GM23338 (cell line): ENCODE data around the gene IQGAP2. TPM values are rescaled to one million over a fixed set of nuclear protein-coding genes. Genes with fewer than 3 reads are reported as not detected.

Experiments
- ATAC-seq: fragments of 200-7000 bp; cut with Tn5 transposase; 3 replicates; pipeline ENCODE4 v1.9.1; 2020
- DNase-seq: peaks from one replicate; pipeline ENCODE4 v3.0.0-alpha.2; 2015; ENCODE audit warnings: low spot score
- H2AFZ ChIP-seq: fragments of 200-600 bp; sonication (generic); 2 replicates; pipeline ENCODE4 v1.8.0; 2016; ENCODE audit warnings: antibody characterized with exemption, mild to moderate bottlenecking, moderate library complexity
- H3F3A ChIP-seq: fragments of 200-600 bp; sonication (generic); replicated peaks from 2 replicates; pipeline ENCODE4 v1.8.0; 2017; ENCODE audit warnings: antibody characterized with exemption, mixed run types, low read depth
- H3K27ac ChIP-seq: fragments of 200-600 bp; sonication (generic); 2 replicates; pipeline ENCODE4 v1.6.1; 2016; ENCODE audit warnings: low read depth
- H3K27me3 ChIP-seq: fragments of 200-600 bp; sonication (generic); 2 replicates; pipeline ENCODE4 v1.8.0; 2016; ENCODE audit warnings: mild to moderate bottlenecking, mixed run types, moderate library complexity; ENCODE audit not compliant: insufficient read depth
- H3K36me3 ChIP-seq: fragments of 200-600 bp; sonication (generic); 2 replicates; pipeline ENCODE4 v1.8.0; 2016; ENCODE audit warnings: mild to moderate bottlenecking; ENCODE audit not compliant: insufficient read depth
- H3K4me1 ChIP-seq: fragments of 200-600 bp; sonication (generic); 2 replicates; pipeline ENCODE4 v1.8.0; 2016; ENCODE audit warnings: mild to moderate bottlenecking, moderate library complexity; ENCODE audit not compliant: insufficient read depth
- H3K4me2 ChIP-seq: fragments of 200-600 bp; sonication (generic); 2 replicates; pipeline ENCODE4 v1.7.1; 2017; ENCODE audit warnings: mixed run types
- H3K4me3 ChIP-seq: fragments of 200-600 bp; sonication (generic); 2 replicates; pipeline ENCODE4 v1.6.1; 2016; ENCODE audit warnings: mixed run types
- H3K79me2 ChIP-seq: fragments of 200-600 bp; sonication (generic); replicated peaks from 2 replicates; pipeline ENCODE4 v1.8.0; 2017; ENCODE audit warnings: mild to moderate bottlenecking; ENCODE audit not compliant: insufficient read depth
- H3K9me2 ChIP-seq: fragments of 200-600 bp; sonication (generic); 2 replicates; pipeline ENCODE4 v1.8.0; 2017; ENCODE audit not compliant: insufficient read depth
- H4K20me1 ChIP-seq: fragments of 200-600 bp; sonication (generic); replicated peaks from 2 replicates; pipeline ENCODE4 v1.8.0; 2017; ENCODE audit warnings: mild to moderate bottlenecking; ENCODE audit not compliant: insufficient read depth
- H3K27ac Mint-ChIP-seq: 2 replicates; pipeline ENCODE4 v1.8.0; 2020; ENCODE audit warnings: inconsistent platforms, mild to moderate bottlenecking, moderate library complexity, mixed read lengths
- H3K27me3 Mint-ChIP-seq: 3 replicates; pipeline ENCODE4 v1.8.0; 2022; ENCODE audit warnings: low read depth, mild to moderate bottlenecking, moderate library complexity, mixed read lengths, inconsistent platforms; ENCODE audit not compliant: insufficient read depth, poor library complexity
- H3K36me3 Mint-ChIP-seq: 3 replicates; pipeline ENCODE4 v1.8.0; 2021; ENCODE audit warnings: low read depth, mild to moderate bottlenecking, inconsistent platforms, moderate library complexity, mixed read lengths
- H3K4me1 Mint-ChIP-seq: 3 replicates; pipeline ENCODE4 v1.8.0; 2020; ENCODE audit warnings: mild to moderate bottlenecking, inconsistent platforms, mixed read lengths
- H3K4me3 Mint-ChIP-seq: 3 replicates; pipeline ENCODE4 v1.8.0; 2021; ENCODE audit warnings: moderate library complexity, mild to moderate bottlenecking, inconsistent platforms, mixed read lengths
- H3K9me3 Mint-ChIP-seq: 3 replicates; pipeline ENCODE4 v1.8.0; 2020; ENCODE audit warnings: moderate library complexity, mild to moderate bottlenecking, inconsistent platforms, mixed read lengths
- ETS1 ChIP-seq: IDR thresholded peaks from 2 replicates; pipeline ENCODE4 v1.6.1; 2016; ENCODE audit warnings: antibody characterized with exemption
- EZH2 ChIP-seq: fragments of 200-600 bp; sonication (generic); IDR thresholded peaks from one replicate; pipeline ENCODE4 v1.8.0; 2017; ENCODE audit warnings: antibody characterized with exemption, mild to moderate bottlenecking, low read depth; ENCODE audit not compliant: unreplicated experiment
- EZH2phosphoT487 ChIP-seq: fragments of 200-600 bp; sonication (generic); IDR thresholded peaks from one replicate; pipeline ENCODE4 v1.8.1; 2018; ENCODE audit warnings: antibody characterized with exemption; ENCODE audit not compliant: unreplicated experiment
- JUNB ChIP-seq: IDR thresholded peaks from one replicate; pipeline ENCODE4 v1.6.1; 2016; ENCODE audit warnings: antibody characterized with exemption; ENCODE audit not compliant: unreplicated experiment
- NANOG ChIP-seq: IDR thresholded peaks from 2 replicates; pipeline ENCODE4 v1.6.1; 2016; ENCODE audit warnings: antibody characterized with exemption, borderline replicate concordance
- POLR2AphosphoS5 ChIP-seq: IDR thresholded peaks from 2 replicates; pipeline ENCODE4 v1.6.1; 2016; ENCODE audit warnings: antibody characterized with exemption, low read depth
- REST ChIP-seq: IDR thresholded peaks from one replicate; pipeline ENCODE4 v1.6.1; 2018; ENCODE audit warnings: antibody characterized with exemption; ENCODE audit not compliant: unreplicated experiment
- ZNF331 ChIP-seq: fragments of 250-450 bp; sonication (Bioruptor Pico); IDR thresholded peaks from 2 replicates; pipeline ENCODE4 v1.5.0; 2020; ENCODE audit warnings: low read depth, mild to moderate bottlenecking, moderate library complexity
- polyA plus RNA-seq: library from polyadenylated mRNA; unstranded; fragments of >200 nt; fragmentation: Nextera tagmentation; extraction: Ambion mirVana; gene quantifications from 2 replicates; pipeline ENCODE4 v1.2.1, GENCODE V29; 2016
- total RNA-seq: library from RNA; depleted of rRNA; stranded (reverse); fragments of >200 nt; shearing (Covaris generic); gene quantifications from 2 replicates; pipeline ENCODE4 v1.2.3, GENCODE V29; 2014
- TF ChIP-seq, protein P1 (sequence below), 2 experiments: fragments of 200-600 bp in 1 of 2; sonication (generic) in 1 of 2; conservative IDR thresholded peaks; 2 replicates each; pipeline versions ENCODE4 v1.5.1 to v1.6.1; 2016 to 2017; ENCODE audit warnings: antibody characterized with exemption in 2 of 2, low read depth in 2 of 2, mild to moderate bottlenecking in 2 of 2, moderate library complexity in 1 of 2

The IQGAP2 gene
- total and polyA plus RNA-seq, 2 experiments from 2014 or later = 60.0 to 86.5 TPM

DNA sequence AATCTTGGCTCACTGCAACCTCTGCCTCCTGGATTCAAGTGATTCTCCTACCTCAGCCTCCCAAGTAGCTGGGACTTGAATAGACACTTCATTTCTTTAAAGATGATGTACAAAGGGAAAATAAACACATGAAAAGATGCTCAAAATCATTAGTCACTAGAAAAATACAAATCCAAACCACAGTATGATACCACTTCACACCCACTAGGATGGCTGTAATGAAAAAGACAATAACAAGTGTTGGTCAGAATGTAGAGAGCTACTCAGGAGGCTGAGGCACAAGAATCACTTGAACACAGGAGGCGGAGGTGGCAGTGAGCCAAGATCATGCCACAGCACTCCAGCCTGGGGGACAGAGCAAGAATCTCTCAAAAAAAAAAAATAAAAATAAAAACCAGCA is 207.1 kb downstream of the IQGAP2 start:
- Mint-ChIP-seq H3K27me3 (peaks cover 1% of the 10 kb centered on the region), H3K36me3 (no peaks in the 10 kb centered on the region), H3K4me3 (no peak overlapping the region), H3K4me1 (peaks cover 11% of the 10 kb centered on the region), H3K27ac (no peak overlapping the region), H3K9me3 (no peaks in the 10 kb centered on the region; the same call in 2 of the 3 replicates)
- no peak overlapping the region for H3K4me3 ChIP-seq
- H3F3A ChIP-seq = no peaks in the 10 kb centered on the region
- no peak overlapping the region for H3K4me2 ChIP-seq
- no peaks in the 10 kb centered on the region for H3K27me3 ChIP-seq
- no peaks in the 10 kb centered on the region for H3K79me2 ChIP-seq
- TF ChIP-seq ETS1 = no peak
- no peaks in the 10 kb centered on the region for H3K9me2 ChIP-seq
- no peaks in the 10 kb centered on the region for H4K20me1 ChIP-seq
- no peak overlapping the region for H3K27ac ChIP-seq
- no peaks in the 10 kb centered on the region; the same call in 1 of the 2 replicates for H3K36me3 ChIP-seq
- no peak for DNase-seq
- peaks cover 12% of the 10 kb centered on the region for H3K4me1 ChIP-seq
- ATAC-seq = no peak
- no peak overlapping the region for H2AFZ ChIP-seq

DNA sequence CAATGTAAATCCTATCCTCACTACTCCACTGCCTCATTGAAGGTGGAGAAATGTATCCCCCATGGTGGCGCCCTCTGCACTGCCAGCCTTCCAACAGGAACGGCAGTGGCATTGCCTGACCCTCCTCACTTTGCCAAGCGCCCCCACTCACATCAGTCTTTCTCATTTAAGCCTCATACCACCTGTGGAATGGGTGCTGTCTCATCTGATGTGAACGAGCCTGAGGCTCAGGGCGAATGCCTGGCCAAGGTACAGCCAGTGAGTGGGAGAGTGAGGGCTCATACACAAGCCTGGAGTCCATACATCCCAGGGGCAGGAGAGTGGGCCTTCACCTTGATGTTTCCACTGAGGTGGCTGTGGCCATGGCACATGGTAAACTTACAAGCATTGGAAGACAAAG is 209.9 kb downstream of the IQGAP2 start:
- Mint-ChIP-seq H3K27ac (no peak overlapping the region), H3K27me3 (no peaks in the 10 kb centered on the region), H3K9me3 (no peaks in the 10 kb centered on the region; the same call in 2 of the 3 replicates), H3K4me3 (no peak overlapping the region), H3K36me3 (no peaks in the 10 kb centered on the region; the same call in 2 of the 3 replicates), H3K4me1 (no peaks in the 10 kb centered on the region; the same call in 2 of the 3 replicates)
- H3F3A ChIP-seq = no peaks in the 10 kb centered on the region
- DNase-seq (no peak), ATAC-seq (no peak)
- H3K4me2 ChIP-seq = no peak overlapping the region
- H3K9me2 ChIP-seq = no peaks in the 10 kb centered on the region
- H2AFZ ChIP-seq = no peak overlapping the region
- no peak overlapping the region for H3K27ac ChIP-seq
- H3K4me1 ChIP-seq = peaks cover 3% of the 10 kb centered on the region
- no peaks in the 10 kb centered on the region; the same call in 1 of the 2 replicates for H3K36me3 ChIP-seq
- H3K4me3 ChIP-seq = no peak overlapping the region
- H4K20me1 ChIP-seq = no peaks in the 10 kb centered on the region
- TF ChIP-seq, protein P1, sequence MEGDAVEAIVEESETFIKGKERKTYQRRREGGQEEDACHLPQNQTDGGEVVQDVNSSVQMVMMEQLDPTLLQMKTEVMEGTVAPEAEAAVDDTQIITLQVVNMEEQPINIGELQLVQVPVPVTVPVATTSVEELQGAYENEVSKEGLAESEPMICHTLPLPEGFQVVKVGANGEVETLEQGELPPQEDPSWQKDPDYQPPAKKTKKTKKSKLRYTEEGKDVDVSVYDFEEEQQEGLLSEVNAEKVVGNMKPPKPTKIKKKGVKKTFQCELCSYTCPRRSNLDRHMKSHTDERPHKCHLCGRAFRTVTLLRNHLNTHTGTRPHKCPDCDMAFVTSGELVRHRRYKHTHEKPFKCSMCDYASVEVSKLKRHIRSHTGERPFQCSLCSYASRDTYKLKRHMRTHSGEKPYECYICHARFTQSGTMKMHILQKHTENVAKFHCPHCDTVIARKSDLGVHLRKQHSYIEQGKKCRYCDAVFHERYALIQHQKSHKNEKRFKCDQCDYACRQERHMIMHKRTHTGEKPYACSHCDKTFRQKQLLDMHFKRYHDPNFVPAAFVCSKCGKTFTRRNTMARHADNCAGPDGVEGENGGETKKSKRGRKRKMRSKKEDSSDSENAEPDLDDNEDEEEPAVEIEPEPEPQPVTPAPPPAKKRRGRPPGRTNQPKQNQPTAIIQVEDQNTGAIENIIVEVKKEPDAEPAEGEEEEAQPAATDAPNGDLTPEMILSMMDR (conservative IDR thresholded peaks at IDR 0.05; ENCODE audit: low read depth in 2 of 2) = peak in 1 of 2 experiments; percentile 14; a peak in 1 of 4 replicates
- TF ChIP-seq JUNB = no peak
- H3K79me2 ChIP-seq = no peaks in the 10 kb centered on the region
- H3K27me3 ChIP-seq = no peaks in the 10 kb centered on the region

DNA sequence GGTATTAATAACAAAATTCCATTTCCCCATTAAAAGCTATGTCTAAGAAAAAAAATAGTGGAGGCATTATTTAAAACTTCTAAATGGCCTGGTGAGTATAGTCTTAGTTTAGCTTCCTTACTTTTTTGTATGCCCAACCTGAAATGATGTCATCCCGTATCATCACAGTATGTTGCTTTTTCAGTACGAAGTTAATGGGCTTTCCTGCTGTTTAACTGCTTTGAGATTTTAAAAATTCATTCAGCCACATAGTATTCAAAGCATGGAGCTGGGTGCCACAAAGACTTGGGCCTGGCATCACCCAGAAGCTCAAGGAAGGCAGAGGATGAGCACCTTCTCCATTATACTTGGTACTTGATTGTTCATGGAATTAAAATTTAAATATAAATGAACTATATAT is 212.7 kb downstream of the IQGAP2 start:
- Histone ChIP-seq H3K27me3 (no peaks in the 10 kb centered on the region), H2AFZ (no peak overlapping the region), H3K4me3 (no peak overlapping the region), H3K79me2 (no peaks in the 10 kb centered on the region), H3F3A (no peaks in the 10 kb centered on the region), H4K20me1 (no peaks in the 10 kb centered on the region), H3K9me2 (no peaks in the 10 kb centered on the region), H3K36me3 (no peaks in the 10 kb centered on the region; the same call in 1 of the 2 replicates), H3K4me2 (no peak overlapping the region), H3K27ac (no peak overlapping the region), H3K4me1 (no peaks in the 10 kb centered on the region)
- ATAC-seq (no peak), DNase-seq (no peak)
- H3K27me3 Mint-ChIP-seq = no peaks in the 10 kb centered on the region
- no peaks in the 10 kb centered on the region; the same call in 2 of the 3 replicates for H3K9me3 Mint-ChIP-seq
- H3K4me1 Mint-ChIP-seq = peaks cover 5% of the 10 kb centered on the region; the same call in 2 of the 3 replicates
- no peaks in the 10 kb centered on the region; the same call in 2 of the 3 replicates for H3K36me3 Mint-ChIP-seq
- no peak overlapping the region for H3K27ac Mint-ChIP-seq
- H3K4me3 Mint-ChIP-seq = no peak overlapping the region
- no peak for TF ChIP-seq REST
- TF ChIP-seq EZH2phosphoT487 = no peak
- TF ChIP-seq EZH2 = no peak
- no peak for TF ChIP-seq NANOG
- no peak for TF ChIP-seq POLR2AphosphoS5
- TF ChIP-seq ZNF331 = no peak
